SK-N-MC (cell line): ENCODE measurements around the gene IGSF9B.

ENCODE experiments used
- EZH2 ChIP-seq: fragments of 200-600 bp; sonication (generic); IDR thresholded peaks from one replicate; pipeline ENCODE4 v1.6.1; 2017; ENCODE audit warnings: antibody characterized with exemption
- FOXP2 ChIP-seq: optimal IDR thresholded peaks from 2 replicates; pipeline ENCODE3; 2011; ENCODE audit warnings: mild to moderate bottlenecking, moderate library complexity; ENCODE audit not compliant: insufficient read depth; ENCODE audit errors: extremely low read length, control extremely low read depth
- POLR2AphosphoS5 ChIP-seq: IDR thresholded peaks from 2 replicates; pipeline ENCODE4 v1.6.1; 2012; ENCODE audit warnings: mild to moderate bottlenecking, low read depth, low read length, borderline replicate concordance

DNA sequence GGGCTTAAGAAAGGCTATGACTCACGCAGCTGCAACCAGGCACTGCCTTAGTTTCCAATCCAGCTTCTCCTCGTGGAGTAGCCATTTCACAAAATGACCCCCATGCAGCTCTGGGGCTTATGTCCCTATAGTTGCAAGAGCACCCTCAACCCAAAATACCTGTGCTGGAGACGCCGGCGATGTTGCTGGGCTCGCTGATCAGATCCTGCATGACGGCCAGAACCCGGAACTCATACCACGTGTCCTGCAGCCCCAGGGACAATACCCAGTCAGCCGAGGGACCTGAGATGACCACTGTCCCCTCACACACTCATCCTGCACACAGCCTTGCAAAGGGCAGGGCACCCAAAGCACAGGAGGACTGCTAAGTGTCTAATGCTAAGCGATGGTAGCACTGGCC is 32.1 kb downstream of the IGSF9B start:
- TF ChIP-seq POLR2AphosphoS5 (no peak), EZH2 (no peak), FOXP2 (no peak)
